ENCODE results near the gene DNMT3B. TPM values are rescaled to one million over a fixed set of nuclear protein-coding genes. Genes with fewer than 3 reads are reported as not detected.

The DNMT3B gene
- total and polyA plus RNA-seq, 9 of the 15 experiments (the other 6 are each of a cell fraction or from before 2014, with no cell fraction given) = 9.3 to 74.8 (median 49.1) TPM

- no peak for TF ChIP-seq NEUROD1 (IDR thresholded peaks at IDR 0.05; ENCODE audit: borderline replicate concordance, low read depth, low read length, partially characterized antibody)
- TF ChIP-seq SMAD4 (CRISPR knock-in tag; conservative IDR thresholded peaks at IDR 0.05) = no peak
- TF ChIP-seq POLR3A (IDR thresholded peaks at IDR 0.05; ENCODE audit: borderline replicate concordance, extremely low read depth, insufficient read depth, insufficient read length) = no peak
- peak; percentile 5; the same call in 1 of the 2 replicates for TF ChIP-seq GABPB1 (CRISPR knock-in tag; IDR thresholded peaks at IDR 0.05)
- TF ChIP-seq RCOR1 (IDR thresholded peaks at IDR 0.05; ENCODE audit: borderline replicate concordance in 1 of 2, low read depth in 2 of 2, low read length in 2 of 2) = peak in 1 of 2 experiments; percentile 83; a peak in 2 of 4 replicates
- TF ChIP-seq GATAD2A (IDR thresholded peaks at IDR 0.05) = no peak
- TF ChIP-seq NRF1 (conservative IDR thresholded peaks at IDR 0.05 in 1 of 2, IDR thresholded peaks at IDR 0.05 in 1 of 2) = peak; percentile 16 to 28; a peak in 1 of 4 replicates
- no peak for TF ChIP-seq ASH1L (IDR thresholded peaks at IDR 0.05; ENCODE audit: borderline replicate concordance, low read depth, partially characterized antibody)
- TF ChIP-seq TFAP4 (CRISPR knock-in tag; IDR thresholded peaks at IDR 0.05; ENCODE audit: borderline replicate concordance) = peak; percentile 29; the same call in 1 of the 2 replicates
- 0 out of 2 replicates have a peak, but pooled peaks have one; percentile 44 for TF ChIP-seq ATF4 (CRISPR knock-in tag; IDR thresholded peaks at IDR 0.05)
- TF ChIP-seq ZNF57 (CRISPR knock-in tag; IDR thresholded peaks at IDR 0.05) = no peak
- no peak for TF ChIP-seq ZFP30 (CRISPR knock-in tag; IDR thresholded peaks at IDR 0.05; ENCODE audit: borderline replicate concordance)
- peak; percentile 71 for TF ChIP-seq POLR2G (IDR thresholded peaks at IDR 0.05; ENCODE audit: low read depth, low read length)
- TF ChIP-seq USF1 (CRISPR knock-in tag; IDR thresholded peaks at IDR 0.05) = 0 out of 2 replicates have a peak, but pooled peaks have one; percentile 43
- TF ChIP-seq ZNF165 (CRISPR knock-in tag; IDR thresholded peaks at IDR 0.05; ENCODE audit: borderline replicate concordance) = 0 out of 2 replicates have a peak, but pooled peaks have one; percentile 50
- 0 out of 2 replicates have a peak, but pooled peaks have one; percentile 33 for TF ChIP-seq PTBP1 (IDR thresholded peaks at IDR 0.05; ENCODE audit: low read depth, low read length)
- TF ChIP-seq THRB (CRISPR knock-in tag; conservative IDR thresholded peaks at IDR 0.05) = no peak
- no peak for TF ChIP-seq NR2F6 (CRISPR knock-in tag; IDR thresholded peaks at IDR 0.05)
- no peak for TF ChIP-seq GTF3C2 (IDR thresholded peaks at IDR 0.05; ENCODE audit: borderline replicate concordance, extremely low read depth, insufficient read length)
These were observed 1.2 kb downstream of the DNMT3B start (continued) for GRCh38 chr20:32763202-32764004.

All from K562 (cell line).